ELF-1 (cell line): ENCODE results near the gene TBX10.
A peak's percentile ranks its signal among the peaks of the same experiment; 100 is the strongest.
"Not testable (repeated sequence)": the region's sequence is repeated elsewhere in the genome, so short reads cannot be mapped to it uniquely, and the experiment has no call there.

Experiments used
- DNase-seq: peaks from one replicate; pipeline ENCODE4 v3.0.0-alpha.2; 2016; ENCODE audit warnings: low read depth, low spot score

Gene TBX10

GRCh38 chr11:67616431-67617242 is 22.9 kb downstream of the TBX10 start:
- no peak for DNase-seq

- DNase-seq = no peak
Measured at GRCh38 chr11:67615728-67616430, 23.7 kb downstream of the TBX10 start.

DNA sequence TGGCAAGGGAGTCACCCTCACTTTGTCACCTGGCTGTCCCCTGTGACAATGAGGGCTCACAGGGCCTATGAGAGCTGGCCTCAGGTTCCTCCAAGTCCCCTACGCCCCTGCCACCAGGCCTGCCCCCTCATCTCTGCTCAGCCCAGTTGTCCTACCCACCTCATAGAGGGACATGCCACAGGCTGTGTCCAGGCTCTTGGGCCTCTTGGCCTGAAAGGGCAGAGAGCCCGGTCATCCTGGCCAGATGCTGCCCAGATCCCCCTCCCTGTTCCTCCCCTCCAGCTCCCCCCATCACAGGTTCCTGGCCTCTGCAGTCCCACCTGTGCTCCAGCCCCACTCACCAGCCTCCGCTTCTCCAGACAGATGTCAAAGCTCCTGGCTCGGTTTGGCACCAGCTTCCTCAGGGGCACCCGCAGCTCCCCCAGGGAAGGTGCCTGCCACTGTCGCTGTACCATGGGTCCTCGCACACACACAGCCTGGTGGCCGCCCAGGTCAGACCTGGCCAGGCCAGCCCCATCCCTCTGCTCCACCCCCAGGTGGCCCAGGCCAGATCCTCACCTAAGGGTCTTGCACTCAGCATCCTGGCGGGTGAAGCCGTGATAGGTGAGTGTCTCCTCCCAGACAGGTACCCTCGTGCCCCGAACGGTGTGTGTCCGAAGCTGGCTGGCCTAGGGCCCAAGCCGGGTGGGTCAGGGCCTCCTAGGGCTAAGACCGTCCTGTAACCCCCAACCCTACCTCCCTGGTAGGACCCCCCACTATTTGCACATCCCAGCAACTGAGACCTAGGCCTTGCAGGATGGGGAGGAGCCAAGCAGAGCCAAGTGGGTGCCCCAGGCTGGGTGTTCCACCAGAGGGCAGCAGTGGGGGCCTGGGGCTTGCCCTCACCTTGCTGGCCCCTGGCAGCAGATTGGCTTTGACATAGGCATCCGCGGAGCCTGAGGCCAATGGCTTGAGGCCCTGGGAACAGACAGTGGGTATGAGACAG is 24.5 kb downstream of the TBX10 start:
- peak; percentile 79 for DNase-seq

DNA sequence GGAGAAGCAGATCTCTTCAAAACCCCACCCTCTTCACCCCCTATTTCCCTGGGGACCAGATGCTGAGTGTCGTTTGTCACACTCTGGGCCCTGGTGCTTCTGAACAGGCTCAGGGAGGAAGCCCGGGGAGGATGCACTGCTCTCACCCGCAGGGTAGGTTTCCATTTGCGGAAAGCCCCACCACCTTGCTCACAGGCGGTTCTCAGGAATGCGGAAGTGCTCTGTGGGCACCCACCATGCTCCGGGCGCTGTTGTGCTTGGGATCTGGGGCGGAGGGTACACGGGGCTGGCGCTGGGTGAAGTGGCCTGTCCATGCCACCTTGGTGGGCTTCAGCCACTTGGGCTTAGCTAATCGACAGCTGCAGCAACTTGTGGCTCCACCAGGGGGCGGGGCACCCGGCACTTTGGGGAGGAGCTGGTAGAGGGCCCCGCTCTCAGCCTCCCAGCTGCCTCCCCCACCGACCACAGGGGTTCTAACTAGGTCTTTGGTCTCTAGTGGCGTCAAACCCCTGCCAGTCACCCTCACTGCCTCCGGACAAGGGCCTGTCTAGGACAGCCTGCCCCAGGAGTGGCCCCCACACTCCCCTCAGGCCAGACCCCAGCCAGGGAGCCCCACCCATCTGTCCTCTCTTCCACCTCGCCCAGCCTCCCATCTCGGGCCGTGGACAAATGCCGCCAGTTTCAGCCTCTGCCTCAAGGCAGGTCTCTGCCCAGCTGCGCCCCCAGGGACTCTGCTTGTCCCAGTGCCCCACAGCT is 25.4 kb downstream of the TBX10 start:
- DNase-seq = peak; percentile 85

DNA sequence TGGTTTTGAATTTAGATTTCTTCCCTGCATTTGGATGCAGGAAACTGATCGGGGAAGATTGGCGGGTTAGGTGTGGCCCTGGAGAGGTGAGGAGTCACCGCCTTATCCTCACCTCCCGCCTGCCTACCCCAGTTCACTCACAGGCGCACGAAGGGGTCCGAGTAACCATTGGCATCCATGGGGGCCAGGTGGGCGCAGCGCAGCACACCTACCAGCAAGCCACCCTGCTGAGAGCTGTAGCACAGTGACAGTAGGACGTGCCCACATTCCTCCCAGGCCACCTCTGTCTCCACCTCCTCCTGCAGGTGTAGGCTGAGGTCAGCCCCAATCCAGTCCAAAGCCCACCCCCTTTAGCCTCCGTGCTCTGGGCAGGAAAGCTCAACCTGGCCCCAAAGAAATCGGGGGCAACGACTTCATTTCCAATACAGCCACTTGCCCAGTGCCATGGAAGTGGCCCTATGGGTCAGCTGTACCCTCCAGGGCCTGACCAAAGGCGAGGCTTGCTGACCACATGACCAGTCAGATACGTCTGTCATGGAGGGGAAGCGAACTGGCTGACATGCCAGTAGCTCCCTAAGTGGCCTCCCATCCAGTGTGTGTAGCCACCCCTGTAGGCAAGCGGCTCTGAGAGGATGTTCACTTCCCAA is 26.1 kb downstream of the TBX10 start:
- no peak for DNase-seq

DNA sequence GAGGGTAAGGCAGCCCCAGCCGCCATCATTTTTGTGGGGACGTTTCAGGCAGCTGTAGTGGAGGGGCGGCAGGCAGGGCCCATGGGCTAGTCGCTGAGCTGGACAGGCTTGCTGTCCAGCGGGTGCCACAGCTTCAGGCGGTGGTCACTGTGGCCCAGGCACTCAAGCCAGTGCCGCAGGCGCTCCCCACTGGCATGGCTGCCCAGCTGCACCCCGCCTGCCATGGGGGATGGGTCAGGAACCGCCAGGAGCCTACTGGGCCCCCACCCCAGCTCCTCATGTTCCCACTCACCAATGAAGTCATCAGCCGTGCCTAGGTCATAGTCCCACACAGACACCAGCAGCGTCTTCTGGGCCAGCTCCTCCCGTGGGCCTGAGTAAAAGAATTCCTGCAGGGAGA is 26.8 kb downstream of the TBX10 start:
- DNase-seq = no peak

GRCh38 chr11:67611704-67612587 is 27.6 kb downstream of the TBX10 start:
- DNase-seq = no peak

GRCh38 chr11:67611165-67611564 is 28.4 kb downstream of the TBX10 start:
- DNase-seq = no peak

DNA sequence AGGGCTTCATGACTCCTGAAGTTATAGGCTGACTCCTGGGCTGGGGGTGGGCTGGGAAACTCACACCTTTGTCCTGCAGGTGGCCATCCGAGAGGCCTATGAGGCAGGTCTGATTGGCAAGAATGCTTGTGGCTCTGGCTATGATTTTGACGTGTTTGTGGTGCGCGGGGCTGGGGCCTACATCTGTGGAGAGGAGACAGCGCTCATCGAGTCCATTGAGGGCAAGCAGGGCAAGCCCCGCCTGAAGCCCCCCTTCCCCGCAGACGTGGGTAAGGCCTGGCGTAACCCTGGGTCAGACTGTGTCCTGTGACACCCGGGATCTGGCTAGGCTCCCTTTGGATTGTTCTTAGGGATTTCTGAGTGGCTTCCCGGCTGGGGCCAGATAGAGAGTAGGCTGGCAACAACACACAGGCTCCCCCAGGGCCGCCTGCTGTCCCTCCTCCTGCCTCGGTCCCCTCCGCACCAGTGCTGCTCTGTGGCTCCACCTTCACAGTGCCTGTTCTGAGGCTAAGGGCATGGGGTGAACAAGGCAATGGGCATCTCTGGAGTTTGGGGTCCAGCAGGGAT is 29.2 kb downstream of the TBX10 start:
- DNase-seq = no peak

GRCh38 chr11:67609316-67609715 is 30.2 kb downstream of the TBX10 start:
- no peak for DNase-seq

DNA sequence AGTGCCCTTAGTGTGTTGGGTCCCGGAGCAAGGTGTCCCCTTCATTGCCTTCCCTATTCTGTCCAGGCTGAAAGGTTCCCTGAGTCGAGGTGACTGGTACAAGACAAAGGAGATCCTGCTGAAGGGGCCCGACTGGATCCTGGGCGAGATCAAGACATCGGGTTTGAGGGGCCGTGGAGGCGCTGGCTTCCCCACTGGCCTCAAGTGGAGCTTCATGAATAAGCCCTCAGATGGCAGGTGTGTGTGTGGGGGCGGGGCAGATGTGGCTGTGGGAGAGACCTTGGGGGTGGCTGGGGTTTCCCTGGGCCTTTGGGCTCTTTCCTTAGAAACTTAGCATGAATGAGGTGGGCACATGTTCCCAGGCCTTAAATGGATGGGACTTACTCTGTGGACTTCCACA is 31.1 kb downstream of the TBX10 start:
- no peak for DNase-seq

DNA sequence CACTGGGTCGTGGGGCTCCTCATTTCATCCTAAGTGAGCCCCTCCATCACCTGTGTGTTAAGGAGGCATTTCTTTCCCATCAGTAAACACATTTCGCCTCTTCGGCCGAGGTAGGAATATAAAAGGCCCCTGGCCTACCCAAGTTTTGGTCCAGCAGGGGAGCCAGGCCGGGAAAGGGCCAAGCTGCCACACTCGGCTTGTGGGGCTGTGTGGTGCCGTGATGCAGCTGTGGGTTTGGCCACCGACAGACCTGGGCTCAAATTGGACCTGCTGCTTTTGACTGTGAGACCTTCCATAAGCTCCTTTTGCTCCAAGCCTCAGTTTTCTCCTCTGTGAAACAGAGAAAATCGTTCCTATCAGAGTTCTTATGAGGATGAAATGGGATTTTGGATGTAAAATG is 32.1 kb downstream of the TBX10 start:
- no peak for DNase-seq

DNA sequence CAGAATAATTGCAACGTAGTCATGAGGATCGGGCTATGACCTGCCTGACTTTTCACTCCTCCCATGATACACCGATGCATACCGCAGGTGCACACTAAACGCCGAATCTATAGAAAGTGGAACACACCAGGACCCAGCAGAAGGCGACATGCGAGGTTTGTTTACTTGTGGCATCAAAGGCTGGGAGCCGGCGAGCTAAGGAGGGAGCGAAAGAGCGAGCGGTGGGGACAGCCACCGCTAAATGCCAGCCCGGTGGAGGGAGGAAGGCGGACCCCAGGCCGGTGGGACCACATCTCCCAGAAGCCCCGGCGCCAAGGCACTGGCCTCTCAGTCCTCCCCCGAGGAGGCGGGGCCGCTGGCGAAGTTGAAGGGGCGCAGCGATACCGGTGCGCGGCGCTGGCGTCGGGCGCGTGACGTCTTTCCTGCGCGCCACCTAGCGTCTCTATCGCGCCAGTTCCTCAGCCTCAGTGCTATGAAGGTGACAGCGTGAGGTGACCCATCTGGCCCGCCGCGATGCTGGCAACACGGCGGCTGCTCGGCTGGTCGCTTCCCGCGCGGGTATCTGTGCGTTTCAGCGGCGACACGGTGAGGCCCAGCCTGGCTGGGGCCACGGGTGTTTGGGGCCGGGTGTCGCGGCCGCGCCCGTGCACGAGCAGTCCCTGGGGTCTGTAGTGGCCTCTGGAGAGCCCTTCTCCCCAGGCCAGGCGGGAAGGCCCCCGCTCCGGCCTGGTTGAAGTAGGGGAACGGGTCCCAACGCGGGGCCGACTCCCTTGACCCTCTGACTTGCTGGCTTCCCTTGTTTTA is 32.9 kb downstream of the TBX10 start, which contains the start of gene NDUFV1:
Gene NDUFV1 (plus strand): TSS at position 445 of the 804 bp plus-strand sequence. CDS start 69 bp downstream, at position 514.
- DNase-seq = peak; percentile 98

GRCh38 chr11:67606093-67606491 is 33.5 kb downstream of the TBX10 start:
- DNase-seq = no peak

DNA sequence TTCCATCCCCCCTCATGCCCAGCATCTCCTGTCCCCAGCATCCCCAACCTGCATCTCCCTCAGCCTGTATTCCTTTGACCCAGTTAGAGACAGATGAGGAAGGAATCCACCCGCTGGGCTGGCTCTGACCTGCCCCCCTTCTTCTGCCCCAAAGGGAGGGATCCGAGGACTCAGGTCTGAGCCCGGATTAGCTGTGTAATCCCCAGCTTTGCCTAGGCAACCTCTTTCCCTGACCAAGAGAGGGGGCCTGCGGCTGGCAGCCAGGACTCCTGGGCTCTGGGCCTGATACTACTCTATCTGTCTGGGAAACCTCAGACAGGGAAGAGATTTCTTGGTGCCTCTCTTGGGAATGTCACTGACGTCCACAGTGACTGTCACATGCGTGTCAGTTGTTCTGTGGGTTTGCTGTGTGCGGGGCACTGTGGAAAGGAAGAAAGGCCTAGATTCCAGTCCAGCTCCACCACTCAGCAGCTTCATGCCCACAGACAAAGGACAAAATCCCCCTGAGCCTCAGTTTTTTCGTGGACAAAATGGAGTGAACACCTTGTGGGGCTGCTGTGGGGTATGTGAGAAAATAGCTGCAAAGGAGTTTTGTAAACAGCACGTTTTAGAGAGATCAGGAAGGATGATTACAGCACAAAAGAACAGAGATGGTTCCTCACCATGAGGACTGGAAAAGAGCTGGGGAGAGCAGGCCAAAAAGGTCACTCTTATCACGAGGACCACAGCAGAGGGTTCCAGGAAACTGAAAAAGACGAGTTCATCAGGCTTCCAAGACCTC is 34.1 kb downstream of the TBX10 start:
- DNase-seq = no peak

DNA sequence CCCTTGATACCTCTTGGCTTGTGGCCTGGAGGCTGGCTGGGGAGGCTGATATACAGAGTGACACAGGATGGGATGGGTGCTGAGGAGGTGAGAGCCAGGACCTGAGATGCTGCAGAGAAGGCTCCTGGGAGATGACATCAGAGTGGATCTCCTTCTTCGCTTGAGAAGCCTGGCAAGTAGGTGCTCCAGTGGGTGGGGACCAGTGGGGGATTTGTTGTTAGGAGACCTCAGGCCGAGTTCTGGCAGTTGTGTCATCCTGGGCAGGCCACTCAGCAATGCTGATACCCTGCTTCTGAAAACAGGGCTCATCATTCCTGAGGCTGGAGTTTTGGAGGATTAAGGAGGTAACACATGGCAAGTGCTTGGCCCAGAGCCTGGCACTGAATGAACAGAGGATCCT is 34.7 kb downstream of the TBX10 start:
- DNase-seq = no peak

GRCh38 chr11:67604119-67604518 is 35.4 kb downstream of the TBX10 start:
- not testable (repeated sequence) for DNase-seq

- DNase-seq = no peak
Measured at GRCh38 chr11:67601098-67601497, 38.5 kb downstream of the TBX10 start.
